ENCODE data around the gene NPAS2. TPM values are rescaled to one million over a fixed set of nuclear protein-coding genes. Genes with fewer than 3 reads are reported as not detected.

NPAS2 gene
- total and polyA plus RNA-seq, 2 of the 8 experiments (the other 6 are each of a cell fraction or from before 2014, with no cell fraction given), result 1.8 to 1.9 TPM

DNA sequence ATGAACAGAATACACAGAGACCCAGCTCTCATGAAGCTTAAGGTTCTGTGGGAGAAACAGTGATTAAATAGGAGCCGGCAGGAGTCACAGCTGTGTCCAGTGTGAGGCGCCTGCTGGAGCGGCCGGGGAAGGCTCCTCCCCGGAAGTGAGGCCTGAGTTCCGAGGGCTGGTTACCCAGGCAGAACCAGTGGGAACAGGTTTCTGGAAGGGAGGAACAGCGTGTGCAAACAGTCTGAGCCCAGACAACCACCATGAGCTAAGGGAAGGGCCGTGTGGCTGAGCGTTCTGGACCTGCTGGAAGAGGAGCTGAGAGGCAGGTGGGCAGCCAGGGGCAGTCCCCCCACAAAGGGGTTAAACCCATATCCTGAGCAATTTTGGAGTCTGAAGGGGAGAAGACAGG lies 26.0 kb upstream of the NPAS2 start:
- POLR2A ChIA-PET (ENCODE audit: partially characterized antibody), result no interaction called here

More for the DNA sequence above, 26.0 kb upstream of the NPAS2 start:
- Histone ChIP-seq H4K20me1 (replicated peaks in 1 of 2; ENCODE audit: control insufficient read depth in 1 of 2, insufficient read depth in 2 of 2, low read length in 2 of 2) (no peaks in the 10 kb centered on the region), H2BK5ac (ENCODE audit: low read depth, low read length) (no peak overlapping the region), H3K4me1 (replicated peaks in 1 of 4; ENCODE audit: control insufficient read depth in 3 of 4, insufficient read depth in 4 of 4, low read length in 3 of 4) (no peaks in the 10 kb centered on the region), H4K8ac (ENCODE audit: extremely low read depth, insufficient read depth, low read length) (no peak overlapping the region), H2BK12ac (ENCODE audit: low read depth, low read length) (no peak overlapping the region), H2AK5ac (ENCODE audit: low read depth, low read length) (no peak overlapping the region), H3K79me2 (ENCODE audit: control insufficient read depth in 1 of 2, insufficient read depth in 2 of 2, low read length in 2 of 2) (no peaks in the 10 kb centered on the region), H3K14ac (ENCODE audit: insufficient read length) (no peak overlapping the region), H3K56ac (replicated peaks; ENCODE audit: insufficient read length, low read depth, low read length) (no peak overlapping the region), H3K27me3 (replicated peaks in 1 of 4; ENCODE audit: control insufficient read depth in 3 of 4, extremely low read depth in 1 of 4, insufficient read depth in 3 of 4, low read length in 3 of 4) (no peaks in the 10 kb centered on the region), H3K4ac (replicated peaks; ENCODE audit: insufficient read length, low read depth, low read length) (no peak overlapping the region), H3K23ac (ENCODE audit: insufficient read length) (no peak overlapping the region), H2AFZ (ENCODE audit: low read length) (no peak overlapping the region), H2BK120ac (replicated peaks; ENCODE audit: low read depth, low read length) (no peak overlapping the region), H3K27ac (ENCODE audit: low read depth, low read length) (no peak overlapping the region), H4K5ac (ENCODE audit: insufficient read length, low read depth, low read length) (no peak overlapping the region), H4K91ac (replicated peaks; ENCODE audit: insufficient read length, low read length) (no peak overlapping the region), H3K79me1 (ENCODE audit: low read depth, low read length) (no peaks in the 10 kb centered on the region), H2BK15ac (ENCODE audit: low read length) (no peak overlapping the region), H3K9ac (replicated peaks in 1 of 4; ENCODE audit: extremely low read depth in 1 of 4, low read depth in 3 of 4, low read length in 3 of 4) (no peak overlapping the region), H3K18ac (ENCODE audit: extremely low read depth, low read length) (no peak overlapping the region), H3K23me2 (ENCODE audit: low read depth, low read length) (no peaks in the 10 kb centered on the region), H3K4me3 (ENCODE audit: extremely low read depth in 1 of 4, insufficient read depth in 2 of 4, low read depth in 3 of 4, low read length in 4 of 4) (no peak overlapping the region), H3K36me3 (ENCODE audit: control insufficient read depth in 2 of 4, insufficient read depth in 4 of 4, low read length in 3 of 4) (no peaks in the 10 kb centered on the region), H3K9me3 (ENCODE audit: insufficient read depth in 2 of 2, low read depth in 1 of 2, low read length in 1 of 2) (no peaks in the 10 kb centered on the region), H3K4me2 (ENCODE audit: insufficient read depth in 1 of 2, low read depth in 2 of 2, low read length in 2 of 2) (no peak overlapping the region), H2BK20ac (ENCODE audit: low read length) (no peak overlapping the region)
- DNase-seq (ENCODE audit: low read depth in 1 of 2, low spot score in 2 of 2), result no peak
- FAIRE-seq, result no peak
- TF ChIP-seq EGR1 (IDR thresholded peaks at IDR 0.05; ENCODE audit: borderline replicate concordance, low read depth, low read length) (no peak), NANOG (IDR thresholded peaks at IDR 0.05; ENCODE audit: insufficient read depth, low read depth, low read length, poor library complexity, severe bottlenecking) (no peak), BCL11A (IDR thresholded peaks at IDR 0.05; ENCODE audit: low read depth in 2 of 2, low read length in 2 of 2) (no peak), TAF1 (IDR thresholded peaks at IDR 0.05; ENCODE audit: low read depth, low read length) (no peak), TCF12 (IDR thresholded peaks at IDR 0.05; ENCODE audit: low read depth, low read length) (no peak)
- CTCF ChIA-PET (ENCODE audit: partially characterized antibody), result interaction anchor here (0.6 to 1.5 kb wide), 5 partner anchors 8 to 191 kb away, joined by 3 to 7 read pairs (median 3); no protein-coding TSS in a partner anchor
- WGBS, 2 experiments (ENCODE audit: extremely low coverage in 1 of 2, insufficient coverage in 1 of 2, insufficient read length in 1 of 2, insufficient replicate concordance in 2 of 2, low coverage in 1 of 2, low lambda C conversion rate in 2 of 2, missing lambda C conversion rate in 1 of 2), result 82% methylated on average over 9 of the region's 9 CpGs; no CpG with 5 or more reads in 1 of the 2 experiments

Measured in H1 (cell line).